Sigmoid colon (tissue), 7 donors: ENCODE data around the gene ALKBH7. TPM values are rescaled to one million over a fixed set of nuclear protein-coding genes. Genes with fewer than 3 reads are reported as not detected.

Source experiments
- DNase-seq: peaks from one replicate; pipeline ENCODE4 v3.0.0-alpha.2; 2019
- H3K27ac ChIP-seq, 4 donors: fragments of 200-600 bp; sonication (generic); one replicate each; pipeline ENCODE4 v1.5.1; 2016 to 2019; ENCODE audit warnings: mild to moderate bottlenecking in 1 of 4
- H3K27me3 ChIP-seq, 3 donors: fragments of 200-600 bp; sonication (generic); one replicate each; pipeline ENCODE4 v1.5.1; 2019; ENCODE audit warnings: mild to moderate bottlenecking in 1 of 3
- H3K36me3 ChIP-seq, 4 donors: fragments of 200-600 bp; sonication (generic); one replicate each; pipeline ENCODE4 v1.5.1; 2016 to 2019
- H3K4me1 ChIP-seq, 4 donors: fragments of 200-600 bp; sonication (generic); one replicate each; pipeline ENCODE4 v1.5.1; 2017 to 2019
- H3K4me3 ChIP-seq, 4 donors: fragments of 200-600 bp; sonication (generic); one replicate each; pipeline ENCODE4 v1.5.1; 2017 to 2019; ENCODE audit warnings: mild to moderate bottlenecking in 2 of 4, moderate library complexity in 1 of 4
- H3K9me3 ChIP-seq, 4 donors: fragments of 200-600 bp in 3 of 4; sonication (generic) in 3 of 4; one replicate each; pipeline versions ENCODE4 v1.5.1 to v1.6.1; 2013 to 2019
- CTCF ChIP-seq, 4 experiments: fragments of 450-650 bp in 3 of 4; fragments of 200-600 bp in 1 of 4; IDR thresholded peaks; one replicate each; pipeline ENCODE4 v1.5.1; 2016 to 2019; ENCODE audit warnings: antibody characterized with exemption in 4 of 4, mild to moderate bottlenecking in 3 of 4, moderate library complexity in 2 of 4
- EP300 ChIP-seq, 4 donors: sonication (generic); formaldehyde crosslinking; IDR thresholded peaks; one replicate each; pipeline ENCODE4 v1.6.1; 2017; ENCODE audit warnings: antibody characterized with exemption in 4 of 4
- POLR2A ChIP-seq, 2 donors: fragments of 450-650 bp; IDR thresholded peaks; one replicate each; pipeline ENCODE4 v1.6.1; 2016; ENCODE audit warnings: antibody characterized with exemption in 2 of 2, mild to moderate bottlenecking in 2 of 2, moderate library complexity in 2 of 2
- POLR2AphosphoS5 ChIP-seq, 4 donors: sonication (generic); formaldehyde crosslinking; IDR thresholded peaks; one replicate each; pipeline ENCODE4 v1.6.1; 2017; ENCODE audit warnings: antibody characterized with exemption in 4 of 4
- WGBS, 2 donors: extraction: QIAGEN DNeasy Blood & Tissue Kit; methylation state at CpG; one replicate each; pipeline ENCODE4 v1.1.7; 2013; 5-methylcytosine and 5-hydroxymethylcytosine counted together
- intact Hi-C: fragments of 100-400 bp; cut with DNase I; formaldehyde crosslinking; loops from one replicate; pipeline ENCODE4 v1.15.1; 2023
- polyA plus RNA-seq, 3 donors: library from polyadenylated mRNA; stranded (reverse); fragments of 200-250 nt; gene quantifications; one replicate each; pipeline ENCODE4 v1.2.3, GENCODE V29; 2013
- total RNA-seq, 4 donors: library from RNA; depleted of rRNA; stranded (reverse); fragments of >200 nt; gene quantifications; one replicate each; pipeline ENCODE4 v1.1.0, GENCODE V29; 2016
- donor health status: healthy with polysubstance abuse.
- donor health status: Bipolar disorder and iron deficiency.
- donor health status: healthy.

The ALKBH7 gene
- total and polyA plus RNA-seq, 7 donors = 65.8 to 183 (median 82.8) TPM

GRCh38 chr19:6418562-6418932 is 46.0 kb downstream of the ALKBH7 start:
- Histone ChIP-seq H3K27me3 (no peaks in the 10 kb centered on the region), H3K4me3 (no peak overlapping the region), H3K27ac (no peak overlapping the region), H3K36me3 (peaks cover 55 to 82% (median 70%) of the 10 kb centered on the region in 4 donors), H3K4me1 (peaks cover 0 to 34% (median 33%) of the 10 kb centered on the region in 4 donors), H3K9me3 (no peaks in the 10 kb centered on the region)
- 65 to 89% methylated on average over 19 of the region's 19 CpGs for WGBS, 2 donors
- no peak for DNase-seq
- TF ChIP-seq EP300 (IDR thresholded peaks at IDR 0.05) = no peak
- TF ChIP-seq CTCF (IDR thresholded peaks at IDR 0.05) = no peak
- no peak for TF ChIP-seq POLR2A (IDR thresholded peaks at IDR 0.05)
- no peak for TF ChIP-seq POLR2AphosphoS5 (IDR thresholded peaks at IDR 0.05)
- intact Hi-C loops = no loop called here

DNA sequence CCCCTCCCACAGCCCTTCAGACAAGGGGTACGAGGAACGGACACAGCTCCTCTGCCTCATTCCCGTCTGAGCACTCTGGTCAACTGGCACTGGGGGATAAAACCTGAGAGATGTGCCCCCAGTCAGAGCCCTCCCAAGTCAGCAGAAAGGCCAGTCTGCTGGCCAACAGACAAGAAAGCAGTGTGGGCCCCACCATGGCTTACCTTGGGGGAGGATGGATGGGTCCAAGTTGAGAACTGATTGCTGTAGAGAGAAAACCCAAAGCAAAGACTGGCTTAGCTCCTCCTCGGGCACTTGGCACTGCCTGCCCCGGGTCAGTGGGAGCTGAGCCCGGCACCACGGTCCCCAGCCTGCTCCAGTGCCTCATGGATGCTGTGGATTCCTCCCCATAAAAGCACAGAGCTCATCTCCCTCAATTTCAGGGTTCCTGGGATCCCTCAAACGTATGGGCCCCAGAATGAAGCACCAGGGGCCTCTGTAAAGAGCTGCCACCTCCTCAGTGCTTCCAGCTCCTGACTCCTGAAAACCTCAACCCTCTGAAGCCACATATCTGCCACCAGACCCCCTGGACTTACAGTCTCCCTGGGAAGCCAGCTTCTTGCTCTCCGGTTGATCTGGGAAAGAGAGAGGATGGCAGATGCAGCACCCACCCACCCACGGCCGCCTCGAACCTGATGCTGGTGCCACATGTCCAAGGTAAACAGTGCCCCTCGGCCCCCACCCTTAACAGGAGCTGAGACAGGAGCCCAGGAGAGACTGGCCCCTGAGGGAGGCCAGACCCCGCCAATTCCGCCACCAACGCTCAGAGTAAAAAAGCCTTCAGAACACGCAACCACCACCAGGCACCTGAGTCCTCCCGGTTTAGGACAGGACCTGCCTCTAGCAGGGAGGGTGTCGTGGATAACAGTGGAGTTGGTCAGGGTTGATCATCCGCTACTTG is 48.8 kb downstream of the ALKBH7 start:
- intact Hi-C loops = no loop called here
- 85 to 87% methylated on average over 20 of the region's 20 CpGs for WGBS, 2 donors
- no peak for TF ChIP-seq CTCF (IDR thresholded peaks at IDR 0.05)
- no peak for TF ChIP-seq EP300 (IDR thresholded peaks at IDR 0.05)
- TF ChIP-seq POLR2A (IDR thresholded peaks at IDR 0.05) = no peak
- no peak for TF ChIP-seq POLR2AphosphoS5 (IDR thresholded peaks at IDR 0.05)
- Histone ChIP-seq H3K36me3 (peaks cover 37 to 57% (median 45%) of the 10 kb centered on the region in 4 donors), H3K9me3 (no peaks in the 10 kb centered on the region), H3K4me3 (no peak overlapping the region), H3K4me1 (peaks cover 4 to 43% (median 30%) of the 10 kb centered on the region in 4 donors), H3K27ac (no peak overlapping the region), H3K27me3 (no peaks in the 10 kb centered on the region)
- no peak for DNase-seq

DNA sequence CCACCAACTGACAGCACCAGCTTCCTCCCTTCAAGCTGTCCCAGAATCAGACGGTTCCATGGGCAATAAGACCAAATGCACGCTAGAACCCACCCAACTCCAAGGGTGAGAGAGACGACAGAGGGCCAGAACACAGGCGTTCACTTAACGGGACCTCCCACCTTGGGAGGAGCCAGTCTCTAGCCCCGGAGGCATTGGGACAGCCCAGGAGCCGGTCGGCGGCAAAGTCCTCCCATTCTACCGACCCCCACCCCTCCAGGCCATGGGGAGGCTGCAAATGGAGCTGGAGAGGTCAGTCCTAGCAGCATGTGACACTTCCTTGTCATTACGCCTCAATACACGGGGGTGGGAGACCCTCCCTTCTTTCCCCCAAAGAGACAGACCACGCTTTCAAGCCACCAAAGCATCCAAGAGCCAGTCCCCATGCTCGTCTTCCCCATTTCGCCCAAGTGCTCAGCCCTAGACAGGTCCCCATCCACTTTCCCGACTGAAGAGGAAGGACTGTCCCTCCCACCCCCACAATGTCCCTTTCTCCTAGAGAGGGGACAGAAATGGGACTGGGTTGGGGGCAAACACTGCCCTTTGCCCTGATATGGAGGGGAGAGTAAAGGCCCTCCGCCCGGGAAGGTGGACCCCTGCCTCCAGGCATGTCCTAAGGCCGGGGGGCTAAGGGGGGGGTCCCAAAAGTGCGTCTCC is 51.1 kb downstream of the ALKBH7 start:
- Histone ChIP-seq H3K4me3 (peak overlapping the region; percentile 71 to 85 (median 84)), H3K27me3 (no peaks in the 10 kb centered on the region), H3K4me1 (peaks cover 4 to 38% (median 30%) of the 10 kb centered on the region in 4 donors), H3K9me3 (no peaks in the 10 kb centered on the region), H3K27ac (peak overlapping the region; percentile 52 to 86 (median 82)), H3K36me3 (peaks cover 15 to 34% (median 22%) of the 10 kb centered on the region in 4 donors)
- TF ChIP-seq EP300 (IDR thresholded peaks at IDR 0.05) (no peak), CTCF (IDR thresholded peaks at IDR 0.05) (no peak), POLR2AphosphoS5 (IDR thresholded peaks at IDR 0.05) (no peak), POLR2A (IDR thresholded peaks at IDR 0.05) (no peak)
- 1% methylated on average over 20 of the region's 20 CpGs for WGBS, 2 donors
- peak; percentile 67 for DNase-seq
- intact Hi-C loops = loop anchor here (1.0 kb wide), 1 partner anchor 30 kb away; the partner anchor contains the start of gene GTF2F1

- H3K36me3 ChIP-seq = peaks cover 7 to 27% (median 15%) of the 10 kb centered on the region in 4 donors
- H3K4me3 ChIP-seq = peak within 1 kb of the TSS; percentile 71 to 85 (median 84)
- 1% methylated on average over 114 of the region's 114 CpGs for WGBS, 2 donors
- peaks cover 4 to 38% (median 30%) of the 10 kb centered on the region in 4 donors for H3K4me1 ChIP-seq
- intact Hi-C loops = loop anchor here (1.0 kb wide), 1 partner anchor 31 kb away; the partner anchor contains the start of gene GTF2F1
- DNase-seq = peak; percentile 63
- H3K27me3 ChIP-seq = no peaks in the 10 kb centered on the region
- no peaks in the 10 kb centered on the region for H3K9me3 ChIP-seq
- TF ChIP-seq CTCF (IDR thresholded peaks at IDR 0.05) (no peak), POLR2AphosphoS5 (IDR thresholded peaks at IDR 0.05) (peak; percentile 86 to 97 (median 94)), POLR2A (IDR thresholded peaks at IDR 0.05) (peak; percentile 29 to 54), EP300 (IDR thresholded peaks at IDR 0.05) (no peak)
- H3K27ac ChIP-seq = peak within 1 kb of the TSS; percentile 80 to 89 (median 87)
Observed at GRCh38 chr19:6424195-6424938, 51.8 kb downstream of the ALKBH7 start, which contains the start of gene KHSRP. Gene KHSRP, minus strand, starts transcription at chr19:6424811. Its CDS starts 110 bp downstream, at chr19:6424701.
